ENCODE measurements around the gene FASN.
A peak's percentile ranks its signal among the peaks of the same experiment; 100 is the strongest.

The FASN gene

GRCh38 chr17:82065193-82065637 is 32.8 kb downstream of the FASN start:
- peak overlapping the region; percentile 70 for H3K4me3 ChIP-seq (ENCODE audit: low read depth, low read length)
- no peak for TF ChIP-seq CTCF (IDR thresholded peaks at IDR 0.05; ENCODE audit: borderline replicate concordance, insufficient read depth, low read depth, low read length)

- H3K4me3 ChIP-seq (ENCODE audit: low read depth, low read length) = peak overlapping the region; percentile 70
- no peak for TF ChIP-seq CTCF (IDR thresholded peaks at IDR 0.05; ENCODE audit: borderline replicate concordance, insufficient read depth, low read depth, low read length)
These were observed 33.4 kb downstream of the FASN start for GRCh38 chr17:82064433-82065192.

- TF ChIP-seq CTCF (IDR thresholded peaks at IDR 0.05; ENCODE audit: borderline replicate concordance, insufficient read depth, low read depth, low read length) = no peak
- no peak overlapping the region for H3K4me3 ChIP-seq (ENCODE audit: low read depth, low read length)
These were observed 34.3 kb downstream of the FASN start for GRCh38 chr17:82063424-82064415.

GRCh38 chr17:82062984-82063368 is 35.1 kb downstream of the FASN start:
- no peak overlapping the region for H3K4me3 ChIP-seq (ENCODE audit: low read depth, low read length)
- TF ChIP-seq CTCF (IDR thresholded peaks at IDR 0.05; ENCODE audit: borderline replicate concordance, insufficient read depth, low read depth, low read length) = no peak

GRCh38 chr17:82062076-82062983 is 35.7 kb downstream of the FASN start:
- H3K4me3 ChIP-seq (ENCODE audit: low read depth, low read length) = no peak overlapping the region
- TF ChIP-seq CTCF (IDR thresholded peaks at IDR 0.05; ENCODE audit: borderline replicate concordance, insufficient read depth, low read depth, low read length) = no peak

- TF ChIP-seq CTCF (IDR thresholded peaks at IDR 0.05; ENCODE audit: borderline replicate concordance, insufficient read depth, low read depth, low read length) = no peak
These were observed 36.8 kb downstream of the FASN start for GRCh38 chr17:82061047-82061925.

More at GRCh38 chr17:82061047-82061925, 36.8 kb downstream of the FASN start:
- no peak overlapping the region for H3K4me3 ChIP-seq (ENCODE audit: low read depth, low read length)

Data from GM12875 (cell line).